ENCODE results near the gene ALG2.
"Not testable (repeated sequence)": the region's sequence is repeated elsewhere in the genome, so short reads cannot be mapped to it uniquely, and the experiment has no call there.

ALG2 gene

DNA sequence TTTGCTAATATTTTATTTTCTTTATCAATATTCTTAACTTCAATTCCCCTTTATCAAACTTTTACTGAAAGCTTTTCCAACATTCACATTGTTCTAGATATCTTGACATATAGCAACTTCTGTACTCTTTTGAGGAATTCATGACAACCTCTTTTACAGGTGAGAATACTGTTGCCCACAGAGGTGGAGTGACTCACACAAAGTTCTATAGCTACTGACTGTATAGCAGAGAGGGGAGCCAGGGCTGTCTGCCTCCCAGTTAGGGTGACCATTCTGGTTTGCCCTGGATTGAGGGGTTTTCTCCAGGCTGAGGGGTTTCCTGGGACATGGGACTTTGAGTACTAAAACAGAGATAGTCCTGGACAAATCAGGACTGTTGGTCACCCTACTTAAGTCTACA lies 16.6 kb upstream of the ALG2 start:
- in situ Hi-C loops (cut with HindIII; ENCODE audit: low sequenced_read_pairs), result no loop called here

GRCh38 chr9:99237849-99238248 lies 16.1 kb upstream of the ALG2 start:
- in situ Hi-C loops (cut with HindIII; ENCODE audit: low sequenced_read_pairs), result not testable (repeated sequence)

DNA sequence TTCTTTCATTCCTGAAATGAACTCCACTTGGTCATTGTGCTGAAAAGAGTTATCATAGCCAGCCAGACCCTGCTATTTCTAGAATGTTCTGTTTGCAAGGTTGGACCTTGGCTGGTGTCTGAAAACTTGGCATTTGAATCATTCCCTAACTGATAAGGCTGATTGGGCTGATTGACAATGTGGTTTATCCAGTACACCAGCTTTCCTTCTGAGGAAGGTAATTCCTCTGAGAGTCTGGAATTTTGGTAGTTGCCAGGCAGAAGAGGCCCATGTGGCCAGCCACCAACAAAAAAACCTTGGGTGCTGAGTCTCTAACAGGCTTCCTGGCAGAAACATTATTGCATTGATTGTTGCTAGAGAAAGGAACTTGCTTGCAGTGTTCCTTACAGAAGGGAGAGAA lies 15.6 kb upstream of the ALG2 start:
- in situ Hi-C loops (cut with HindIII; ENCODE audit: low sequenced_read_pairs), result no loop called here

- in situ Hi-C loops (cut with HindIII; ENCODE audit: low sequenced_read_pairs), result no loop called here
These were observed 14.3 kb upstream of the ALG2 start for GRCh38 chr9:99235926-99236634.

GRCh38 chr9:99235069-99235468 lies 13.3 kb upstream of the ALG2 start:
- in situ Hi-C loops (cut with HindIII; ENCODE audit: low sequenced_read_pairs), result no loop called here

DNA sequence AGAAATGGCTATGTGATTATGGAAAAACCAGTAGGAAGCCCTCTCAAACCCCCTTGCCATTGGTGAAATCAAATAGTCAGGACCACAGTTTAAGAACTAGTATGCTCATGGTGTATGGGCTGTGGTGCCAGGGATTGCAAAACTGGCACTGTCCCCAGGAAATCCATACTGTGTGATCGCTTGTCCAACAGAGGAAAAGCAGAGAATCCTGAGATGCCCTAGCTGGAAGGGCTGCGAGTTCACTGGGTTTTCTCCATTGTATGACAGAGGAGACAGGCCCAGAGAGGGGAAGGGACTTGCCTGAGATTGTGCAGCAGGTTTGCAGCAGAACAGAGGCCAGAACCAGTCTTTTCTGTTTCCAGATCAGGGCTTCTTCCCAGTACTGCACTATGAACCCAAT lies 12.9 kb upstream of the ALG2 start:
- in situ Hi-C loops (cut with HindIII; ENCODE audit: low sequenced_read_pairs), result no loop called here

DNA sequence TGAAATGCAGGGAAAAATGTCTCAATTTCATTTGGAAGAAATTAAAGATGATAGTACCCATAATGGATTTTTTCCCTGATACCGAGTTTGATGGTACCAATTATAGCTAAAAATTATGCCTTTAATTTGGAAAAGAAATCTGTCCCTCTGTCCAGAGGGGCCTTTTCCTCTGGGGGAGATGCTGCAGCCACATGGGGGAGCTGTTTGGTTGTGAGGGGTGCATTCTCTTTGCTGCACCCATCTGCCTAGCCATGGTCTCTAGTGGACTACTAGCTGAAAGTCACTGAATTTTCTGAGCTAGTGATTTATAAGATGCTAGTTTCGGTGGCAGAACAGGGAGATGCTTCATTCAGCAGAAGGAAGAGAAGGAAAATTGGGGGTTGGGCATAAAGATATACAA lies 10.0 kb upstream of the ALG2 start:
- in situ Hi-C loops (cut with HindIII; ENCODE audit: low sequenced_read_pairs), result no loop called here

DNA sequence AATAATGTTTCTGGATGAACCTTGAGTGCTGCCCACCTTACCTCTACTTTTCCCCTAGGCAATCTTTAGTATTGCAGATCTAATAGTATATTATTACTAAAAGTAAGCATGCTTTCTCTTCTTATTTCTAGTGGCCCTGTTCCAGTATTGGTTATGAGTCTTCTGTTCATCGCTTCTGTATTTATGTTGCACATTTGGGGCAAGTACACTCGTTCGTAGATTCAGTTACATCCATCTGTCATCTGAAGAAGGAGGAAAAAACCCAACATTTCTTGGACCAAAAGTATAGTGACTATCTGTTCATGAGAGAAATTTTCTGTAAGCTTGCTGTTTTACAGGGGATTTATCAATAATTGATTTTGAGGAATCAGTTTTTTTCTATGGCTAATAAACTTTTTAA lies 8.5 kb upstream of the ALG2 start:
- in situ Hi-C loops (cut with HindIII; ENCODE audit: low sequenced_read_pairs), result no loop called here

- in situ Hi-C loops (cut with HindIII; ENCODE audit: low sequenced_read_pairs), result no loop called here
These were observed 4.3 kb upstream of the ALG2 start for GRCh38 chr9:99226054-99226453.

GRCh38 chr9:99224445-99224844 lies 2.7 kb upstream of the ALG2 start:
- in situ Hi-C loops (cut with HindIII; ENCODE audit: low sequenced_read_pairs), result no loop called here

DNA sequence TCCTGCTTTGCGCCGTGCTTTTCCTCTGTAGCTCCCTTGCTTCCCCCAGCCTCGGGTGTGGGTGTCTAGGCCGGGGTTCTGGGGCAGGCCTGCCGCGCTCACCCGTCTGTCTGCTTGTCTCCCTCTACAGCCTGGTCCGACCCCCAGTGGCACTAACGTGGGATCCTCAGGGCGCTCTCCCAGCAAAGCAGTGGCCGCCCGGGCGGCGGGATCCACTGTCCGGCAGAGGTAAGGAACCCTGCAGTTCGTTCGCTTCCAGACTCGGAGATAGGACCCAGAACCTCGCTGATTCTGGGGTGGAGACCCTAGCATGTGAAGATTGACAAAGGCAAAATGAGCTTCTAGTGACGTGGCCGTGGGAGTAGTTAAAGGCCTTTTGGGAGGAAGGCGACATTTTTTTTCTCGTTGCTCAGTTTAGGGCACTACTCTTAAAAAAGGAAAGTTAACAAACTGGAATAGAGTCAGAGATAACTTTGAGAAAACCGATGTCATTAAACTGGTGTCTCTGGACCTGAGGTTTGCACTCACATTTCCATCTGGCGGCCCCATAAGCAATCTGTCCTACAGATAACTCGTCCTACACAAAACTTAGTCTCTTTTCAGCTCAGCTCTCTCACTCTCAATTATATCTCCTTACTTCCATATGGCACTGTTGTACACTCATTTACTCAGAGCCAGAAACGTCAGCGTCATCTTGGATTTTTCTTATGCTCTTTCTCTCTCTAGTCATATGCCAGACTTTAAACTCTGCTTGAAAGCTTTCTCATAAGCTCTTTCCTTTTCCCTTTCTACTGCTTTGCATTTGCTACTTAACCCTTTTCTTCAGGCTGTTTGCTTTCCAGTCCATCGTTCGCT lies 901 bp upstream of the ALG2 start:
- in situ Hi-C loops (cut with HindIII; ENCODE audit: low sequenced_read_pairs), result no loop called here

DNA sequence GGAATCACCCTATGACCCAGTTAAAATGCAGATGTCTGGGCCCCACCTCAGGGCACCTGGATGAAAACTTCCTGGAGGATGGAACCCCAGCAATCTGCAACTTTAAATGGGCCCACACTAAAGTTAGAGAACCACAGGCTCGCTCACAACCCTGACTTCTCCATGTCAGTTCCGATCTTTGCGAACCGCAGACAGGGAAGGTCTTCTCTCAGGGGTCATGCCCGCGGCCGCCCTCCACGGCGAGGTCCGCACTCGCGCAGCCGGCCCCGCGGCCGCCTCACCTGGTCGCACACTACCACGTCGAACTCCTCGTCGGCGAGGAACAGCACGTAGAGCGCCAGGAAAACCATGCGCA lies 499 bp downstream of the ALG2 start:
- in situ Hi-C loops (cut with HindIII; ENCODE audit: low sequenced_read_pairs), result no loop called here

DNA sequence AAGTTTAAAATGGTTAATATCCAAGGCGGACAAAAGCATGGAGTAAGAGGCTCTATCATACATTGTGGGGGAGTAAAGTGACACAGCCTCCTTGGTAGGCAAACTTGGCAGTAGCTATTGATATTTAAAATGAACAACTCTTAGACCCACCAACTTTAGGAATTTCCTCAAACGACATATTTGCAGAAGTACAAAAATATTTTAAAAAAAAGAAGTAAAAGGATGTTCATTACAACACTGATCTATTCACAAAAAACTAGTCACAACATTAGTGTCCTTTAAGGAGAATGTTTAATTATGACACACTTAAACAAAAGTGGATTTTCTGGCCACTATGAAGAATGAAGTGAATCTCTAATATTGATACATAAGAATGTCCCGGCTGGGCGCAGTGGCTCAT lies 1.7 kb downstream of the ALG2 start:
- in situ Hi-C loops (cut with HindIII; ENCODE audit: low sequenced_read_pairs), result no loop called here

DNA sequence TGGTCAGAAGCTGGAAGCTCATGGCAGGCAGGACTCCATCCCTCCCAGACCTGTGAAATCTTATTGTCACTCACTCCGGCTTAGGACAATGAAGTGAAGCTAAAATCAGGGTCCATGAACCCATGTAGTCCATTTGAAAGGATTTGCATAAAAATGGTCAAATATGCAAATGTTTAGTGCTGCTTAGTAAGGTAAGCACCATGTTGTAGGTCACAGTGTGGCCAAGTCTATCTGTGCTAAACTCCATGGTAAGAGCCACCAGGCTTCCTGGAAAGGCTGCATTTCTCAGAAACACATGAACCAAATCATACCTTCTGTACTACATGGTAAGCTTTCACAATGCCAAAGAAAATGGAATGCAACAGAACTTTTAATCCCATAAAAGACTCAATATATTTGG lies 5.7 kb downstream of the ALG2 start:
- in situ Hi-C loops (cut with HindIII; ENCODE audit: low sequenced_read_pairs), result no loop called here

- in situ Hi-C loops (cut with HindIII; ENCODE audit: low sequenced_read_pairs), result no loop called here
These were observed 8.5 kb downstream of the ALG2 start for GRCh38 chr9:99213197-99213596.

DNA sequence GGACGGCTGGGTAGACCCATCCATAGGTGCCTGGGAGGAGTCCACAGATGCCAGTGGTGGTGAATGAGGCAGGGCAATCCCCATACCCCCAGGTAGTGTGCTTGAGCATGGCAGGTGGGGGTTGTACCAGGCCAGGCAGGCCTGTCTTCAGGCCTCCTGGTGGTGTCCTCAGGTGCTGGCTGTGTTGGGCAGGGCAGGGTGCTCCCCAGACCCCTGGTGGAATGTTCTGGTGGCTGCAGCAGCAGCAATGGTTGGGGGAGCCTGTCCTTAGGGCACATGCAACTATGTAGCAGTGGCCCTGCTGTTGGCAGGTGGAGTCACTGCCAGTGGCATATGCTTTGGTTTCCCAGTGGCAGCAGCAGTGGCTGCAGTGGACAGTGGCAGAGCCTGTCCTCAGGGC lies 10.0 kb downstream of the ALG2 start:
- in situ Hi-C loops (cut with HindIII; ENCODE audit: low sequenced_read_pairs), result no loop called here

GRCh38 chr9:99210572-99210971 lies 11.2 kb downstream of the ALG2 start:
- in situ Hi-C loops (cut with HindIII; ENCODE audit: low sequenced_read_pairs), result no loop called here

GRCh38 chr9:99201603-99202002 lies 20.1 kb downstream of the ALG2 start:
- in situ Hi-C loops (cut with HindIII; ENCODE audit: low sequenced_read_pairs), result no loop called here

DNA sequence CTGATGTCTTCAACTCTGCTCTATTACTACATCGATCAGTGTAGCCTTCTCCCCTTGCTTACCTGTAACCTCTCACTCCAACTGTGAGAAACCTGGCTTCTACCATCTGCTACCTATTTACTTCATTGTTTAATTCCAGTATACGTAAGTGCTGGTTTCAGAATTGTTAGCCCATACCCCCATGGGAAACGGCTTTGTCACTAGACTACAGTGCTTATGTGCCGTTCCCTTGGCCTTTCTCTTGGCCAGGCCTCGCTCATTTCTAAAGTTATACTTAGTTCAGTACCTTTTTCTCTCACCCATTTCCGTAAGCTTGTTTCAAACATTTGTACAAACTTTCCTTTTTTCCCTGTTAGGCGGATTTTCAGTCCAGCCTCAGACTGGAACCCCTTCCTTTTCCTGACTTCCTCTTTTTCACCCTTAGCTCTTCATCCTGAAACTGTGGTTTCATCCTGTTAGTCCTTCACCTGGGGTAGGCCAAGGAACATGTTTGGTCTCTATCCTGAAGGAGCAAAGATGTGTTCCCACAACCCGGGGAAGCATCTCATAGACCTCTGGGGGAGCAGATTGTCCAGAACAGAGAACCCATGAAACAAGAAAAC lies 21.7 kb downstream of the ALG2 start:
- in situ Hi-C loops (cut with HindIII; ENCODE audit: low sequenced_read_pairs), result no loop called here

DNA sequence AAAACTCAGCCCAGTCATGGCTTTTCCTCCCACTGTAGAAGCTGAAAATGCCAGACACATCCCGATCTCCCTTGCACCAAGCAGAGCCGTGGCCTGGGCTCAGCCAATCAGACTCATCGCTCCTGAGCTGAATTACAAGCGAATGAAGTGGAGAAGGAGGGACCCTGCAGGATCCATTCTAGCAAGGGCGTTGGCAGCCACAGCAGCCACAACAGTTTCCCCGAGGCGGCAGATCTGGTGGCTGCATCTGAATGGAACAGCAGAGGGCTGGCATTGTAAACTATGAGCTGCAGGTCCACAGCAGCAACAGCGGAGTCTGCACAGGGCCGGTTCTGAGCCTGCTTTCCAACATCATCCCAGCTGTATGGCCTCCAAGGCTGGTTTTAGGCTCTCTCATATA lies 23.8 kb downstream of the ALG2 start:
- in situ Hi-C loops (cut with HindIII; ENCODE audit: low sequenced_read_pairs), result no loop called here

- in situ Hi-C loops (cut with HindIII; ENCODE audit: low sequenced_read_pairs), result no loop called here
These were observed 24.6 kb downstream of the ALG2 start for GRCh38 chr9:99197124-99197630.

- in situ Hi-C loops (cut with HindIII; ENCODE audit: low sequenced_read_pairs), result not testable (repeated sequence)
These were observed 25.3 kb downstream of the ALG2 start for GRCh38 chr9:99196484-99196883.

Data from DLD1 (cell line).